A673 (cell line): Measurements from ENCODE around the gene FUZ.

Source experiments
- EZH2 ChIP-seq: fragments of 200-600 bp; sonication (generic); IDR thresholded peaks from 2 replicates; pipeline ENCODE4 v1.6.1; 2017; ENCODE audit warnings: borderline replicate concordance, low read depth, mild to moderate bottlenecking, mixed read lengths, antibody characterized with exemption, low read length; ENCODE audit not compliant: poor library complexity, severe bottlenecking
- TF ChIP-seq, protein P1 (sequence below): fragments of 300-800, 200-600 bp; sonication (generic); conservative IDR thresholded peaks from 2 replicates; pipeline ENCODE4 v1.5.1; 2017; ENCODE audit warnings: low read depth, mild to moderate bottlenecking, antibody characterized with exemption, low read length, moderate library complexity, mixed read lengths

GRCh38 chr19:49820125-49820524 lies 7.0 kb upstream of the FUZ start:
- TF ChIP-seq, protein P1, sequence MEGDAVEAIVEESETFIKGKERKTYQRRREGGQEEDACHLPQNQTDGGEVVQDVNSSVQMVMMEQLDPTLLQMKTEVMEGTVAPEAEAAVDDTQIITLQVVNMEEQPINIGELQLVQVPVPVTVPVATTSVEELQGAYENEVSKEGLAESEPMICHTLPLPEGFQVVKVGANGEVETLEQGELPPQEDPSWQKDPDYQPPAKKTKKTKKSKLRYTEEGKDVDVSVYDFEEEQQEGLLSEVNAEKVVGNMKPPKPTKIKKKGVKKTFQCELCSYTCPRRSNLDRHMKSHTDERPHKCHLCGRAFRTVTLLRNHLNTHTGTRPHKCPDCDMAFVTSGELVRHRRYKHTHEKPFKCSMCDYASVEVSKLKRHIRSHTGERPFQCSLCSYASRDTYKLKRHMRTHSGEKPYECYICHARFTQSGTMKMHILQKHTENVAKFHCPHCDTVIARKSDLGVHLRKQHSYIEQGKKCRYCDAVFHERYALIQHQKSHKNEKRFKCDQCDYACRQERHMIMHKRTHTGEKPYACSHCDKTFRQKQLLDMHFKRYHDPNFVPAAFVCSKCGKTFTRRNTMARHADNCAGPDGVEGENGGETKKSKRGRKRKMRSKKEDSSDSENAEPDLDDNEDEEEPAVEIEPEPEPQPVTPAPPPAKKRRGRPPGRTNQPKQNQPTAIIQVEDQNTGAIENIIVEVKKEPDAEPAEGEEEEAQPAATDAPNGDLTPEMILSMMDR: no peak
- TF ChIP-seq EZH2: no peak
